ENCODE measurements around the gene NUCKS1.

The NUCKS1 gene

GRCh38 chr1:205770618-205771017 lies 20.6 kb upstream of the NUCKS1 start:
- no peak for DNase-seq (ENCODE audit: low spot score)

- DNase-seq (ENCODE audit: low spot score): no peak
These were observed 19.8 kb upstream of the NUCKS1 start for GRCh38 chr1:205769641-205770365.

GRCh38 chr1:205767248-205767647 lies 17.3 kb upstream of the NUCKS1 start:
- DNase-seq (ENCODE audit: low spot score): no peak

- no peak for DNase-seq (ENCODE audit: low spot score)
These were observed 16.6 kb upstream of the NUCKS1 start for GRCh38 chr1:205766570-205766969.

GRCh38 chr1:205766038-205766437 lies 16.1 kb upstream of the NUCKS1 start:
- no peak for DNase-seq (ENCODE audit: low spot score)

GRCh38 chr1:205764578-205764977 lies 14.6 kb upstream of the NUCKS1 start:
- no peak for DNase-seq (ENCODE audit: low spot score)

- no peak for DNase-seq (ENCODE audit: low spot score)
These were observed 14.0 kb upstream of the NUCKS1 start for GRCh38 chr1:205763980-205764379.

- DNase-seq (ENCODE audit: low spot score): no peak
These were observed 10.6 kb upstream of the NUCKS1 start for GRCh38 chr1:205760606-205761005.

- DNase-seq (ENCODE audit: low spot score): no peak
These were observed 6.6 kb upstream of the NUCKS1 start for GRCh38 chr1:205756552-205756951.

- no peak for DNase-seq (ENCODE audit: low spot score)
These were observed 4.9 kb upstream of the NUCKS1 start for GRCh38 chr1:205754857-205755256.

GRCh38 chr1:205751036-205751651 lies 1.2 kb upstream of the NUCKS1 start:
- peak; percentile 22 for DNase-seq (ENCODE audit: low spot score)

- DNase-seq (ENCODE audit: low spot score): peak; percentile 94
These were observed 496 bp downstream of the NUCKS1 start for GRCh38 chr1:205749234-205750137.

- peak; percentile 21 for DNase-seq (ENCODE audit: low spot score)
These were observed 1.4 kb downstream of the NUCKS1 start for GRCh38 chr1:205748403-205749233.

GRCh38 chr1:205746757-205747412 lies 3.1 kb downstream of the NUCKS1 start:
- DNase-seq (ENCODE audit: low spot score): no peak

GRCh38 chr1:205744403-205744802 lies 5.6 kb downstream of the NUCKS1 start:
- no peak for DNase-seq (ENCODE audit: low spot score)

- no peak for DNase-seq (ENCODE audit: low spot score)
These were observed 6.0 kb downstream of the NUCKS1 start for GRCh38 chr1:205743977-205744376.

GRCh38 chr1:205741681-205742080 lies 8.3 kb downstream of the NUCKS1 start:
- no peak for DNase-seq (ENCODE audit: low spot score)

- no peak for DNase-seq (ENCODE audit: low spot score)
These were observed 10.4 kb downstream of the NUCKS1 start for GRCh38 chr1:205739348-205740160.

GRCh38 chr1:205735218-205735617 lies 14.8 kb downstream of the NUCKS1 start:
- no peak for DNase-seq (ENCODE audit: low spot score)

All from SK-N-DZ (cell line).